GM23248 (cell line): ENCODE data around the gene SETX.

Source experiments
- EZH2 ChIP-seq: fragments of 200-600 bp; sonication (generic); IDR thresholded peaks from 2 replicates; pipeline ENCODE4 v1.6.1; 2018; ENCODE audit warnings: antibody characterized with exemption, mild to moderate bottlenecking; ENCODE audit not compliant: insufficient read depth, poor library complexity, severe bottlenecking
- EZH2phosphoT487 ChIP-seq: fragments of 200-600 bp; sonication (generic); IDR thresholded peaks from 2 replicates; pipeline ENCODE4 v1.6.1; 2018; ENCODE audit warnings: antibody characterized with exemption, moderate library complexity, mild to moderate bottlenecking, low read depth; ENCODE audit not compliant: insufficient read depth

GRCh38 chr9:132354637-132355355, at the start of gene SETX:
- TF ChIP-seq EZH2 (no peak), EZH2phosphoT487 (no peak)
